Uterus (tissue), 2 donors: Measurements from ENCODE around the gene NRL.

ENCODE experiments used
- POLR2A ChIP-seq, 2 donors: fragments of 450-650 bp; IDR thresholded peaks; one replicate each; pipeline ENCODE4 v1.6.1; 2016; ENCODE audit warnings: antibody characterized with exemption in 2 of 2, mild to moderate bottlenecking in 1 of 2, moderate library complexity in 1 of 2
- TF ChIP-seq, protein P1 (sequence below), 4 experiments: fragments of 200-600 bp in 2 of 4; fragments of 450-650 bp in 2 of 4; sonication (generic) in 2 of 4; IDR thresholded peaks; one replicate each; pipeline ENCODE4 v1.5.1; 2016 to 2019; ENCODE audit warnings: antibody characterized with exemption in 4 of 4, mild to moderate bottlenecking in 2 of 4, moderate library complexity in 1 of 4

DNA sequence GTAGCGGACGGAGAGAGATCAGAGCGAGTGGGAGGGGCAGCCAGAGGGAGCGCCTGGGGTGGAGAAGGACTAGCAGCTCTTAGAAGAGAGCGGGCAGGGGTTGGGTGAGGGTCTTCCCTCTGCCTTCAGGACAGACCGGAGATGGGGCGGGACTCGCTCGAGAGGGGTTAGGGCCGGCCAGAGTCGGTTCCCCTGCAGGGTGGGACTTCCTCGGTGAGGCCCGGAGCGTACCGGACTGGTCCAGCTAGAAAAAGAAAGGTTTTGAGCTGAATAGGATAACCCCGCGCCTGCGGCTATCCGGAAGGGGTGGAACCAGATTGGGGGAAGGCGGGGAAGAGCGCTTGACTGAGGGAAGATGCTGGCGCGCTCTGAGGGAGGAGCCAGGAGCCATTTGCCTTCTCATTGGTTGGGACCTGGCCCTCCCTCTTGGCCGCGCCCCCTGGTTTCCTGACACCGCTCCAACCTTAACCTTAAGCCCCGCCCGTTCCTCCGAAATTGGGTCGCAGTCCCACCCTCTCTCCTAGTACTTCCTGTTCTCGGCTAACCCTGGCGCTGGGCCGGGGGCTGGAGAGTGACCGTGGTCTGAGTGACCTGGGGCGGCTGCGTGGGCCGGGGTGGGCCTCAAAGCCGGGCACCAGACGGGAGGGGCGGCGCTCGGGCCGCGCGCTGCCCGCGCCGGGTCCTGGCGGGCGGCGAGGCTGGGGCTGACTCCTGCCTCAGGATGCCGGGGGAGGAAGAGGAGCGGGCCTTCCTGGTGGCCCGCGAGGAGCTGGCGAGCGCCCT lies 32.4 kb upstream of the NRL start, which contains the start of gene RNF31:
- TF ChIP-seq, protein P1, sequence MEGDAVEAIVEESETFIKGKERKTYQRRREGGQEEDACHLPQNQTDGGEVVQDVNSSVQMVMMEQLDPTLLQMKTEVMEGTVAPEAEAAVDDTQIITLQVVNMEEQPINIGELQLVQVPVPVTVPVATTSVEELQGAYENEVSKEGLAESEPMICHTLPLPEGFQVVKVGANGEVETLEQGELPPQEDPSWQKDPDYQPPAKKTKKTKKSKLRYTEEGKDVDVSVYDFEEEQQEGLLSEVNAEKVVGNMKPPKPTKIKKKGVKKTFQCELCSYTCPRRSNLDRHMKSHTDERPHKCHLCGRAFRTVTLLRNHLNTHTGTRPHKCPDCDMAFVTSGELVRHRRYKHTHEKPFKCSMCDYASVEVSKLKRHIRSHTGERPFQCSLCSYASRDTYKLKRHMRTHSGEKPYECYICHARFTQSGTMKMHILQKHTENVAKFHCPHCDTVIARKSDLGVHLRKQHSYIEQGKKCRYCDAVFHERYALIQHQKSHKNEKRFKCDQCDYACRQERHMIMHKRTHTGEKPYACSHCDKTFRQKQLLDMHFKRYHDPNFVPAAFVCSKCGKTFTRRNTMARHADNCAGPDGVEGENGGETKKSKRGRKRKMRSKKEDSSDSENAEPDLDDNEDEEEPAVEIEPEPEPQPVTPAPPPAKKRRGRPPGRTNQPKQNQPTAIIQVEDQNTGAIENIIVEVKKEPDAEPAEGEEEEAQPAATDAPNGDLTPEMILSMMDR (IDR thresholded peaks at IDR 0.05) = peak in 1 of 4 experiments; percentile 5
- TF ChIP-seq POLR2A (IDR thresholded peaks at IDR 0.05) = peak; percentile 11 to 49
